Right lobe of liver (tissue), 4 donors: Measurements from ENCODE around the gene PELO.

Source experiments
- POLR2A ChIP-seq: fragments of 450-650 bp; IDR thresholded peaks from one replicate; pipeline ENCODE4 v1.6.1; 2017; ENCODE audit warnings: antibody characterized with exemption, mild to moderate bottlenecking
- TF ChIP-seq, protein P1 (sequence below), 4 donors: fragments of 200-600 bp in 3 of 4; fragments of 450-650 bp in 1 of 4; IDR thresholded peaks; one replicate each; pipeline versions ENCODE4 v1.5.1 to v1.8.0; 2016 to 2022; ENCODE audit warnings: antibody characterized with exemption in 4 of 4, mild to moderate bottlenecking in 2 of 4
- donor health status: DM: no; HTN: no; CAD: no.
- donor health status: DM: no; HTN: no; CAD: no.
- donor health status: DM: no; HTN: yes; CAD: no.

DNA sequence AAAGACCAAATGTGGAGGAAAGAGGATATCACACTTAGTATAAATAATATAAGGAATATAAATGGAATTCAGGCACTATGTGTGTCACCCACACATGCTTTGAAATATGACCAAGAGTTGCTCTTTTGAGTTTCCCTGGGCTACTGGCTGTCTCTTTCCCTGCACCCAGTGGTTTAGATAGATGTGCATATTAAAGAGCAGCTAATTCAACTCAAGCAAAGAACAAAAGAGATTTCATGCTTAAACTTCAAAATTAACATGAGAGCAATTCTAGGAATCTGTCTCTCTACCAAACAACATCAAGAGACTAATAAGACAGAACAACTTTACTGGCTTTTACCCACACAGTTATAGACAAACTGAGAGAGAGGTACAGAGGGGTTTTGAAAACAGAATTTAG, 38.0 kb upstream of the PELO start:
- TF ChIP-seq, protein P1, sequence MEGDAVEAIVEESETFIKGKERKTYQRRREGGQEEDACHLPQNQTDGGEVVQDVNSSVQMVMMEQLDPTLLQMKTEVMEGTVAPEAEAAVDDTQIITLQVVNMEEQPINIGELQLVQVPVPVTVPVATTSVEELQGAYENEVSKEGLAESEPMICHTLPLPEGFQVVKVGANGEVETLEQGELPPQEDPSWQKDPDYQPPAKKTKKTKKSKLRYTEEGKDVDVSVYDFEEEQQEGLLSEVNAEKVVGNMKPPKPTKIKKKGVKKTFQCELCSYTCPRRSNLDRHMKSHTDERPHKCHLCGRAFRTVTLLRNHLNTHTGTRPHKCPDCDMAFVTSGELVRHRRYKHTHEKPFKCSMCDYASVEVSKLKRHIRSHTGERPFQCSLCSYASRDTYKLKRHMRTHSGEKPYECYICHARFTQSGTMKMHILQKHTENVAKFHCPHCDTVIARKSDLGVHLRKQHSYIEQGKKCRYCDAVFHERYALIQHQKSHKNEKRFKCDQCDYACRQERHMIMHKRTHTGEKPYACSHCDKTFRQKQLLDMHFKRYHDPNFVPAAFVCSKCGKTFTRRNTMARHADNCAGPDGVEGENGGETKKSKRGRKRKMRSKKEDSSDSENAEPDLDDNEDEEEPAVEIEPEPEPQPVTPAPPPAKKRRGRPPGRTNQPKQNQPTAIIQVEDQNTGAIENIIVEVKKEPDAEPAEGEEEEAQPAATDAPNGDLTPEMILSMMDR (IDR thresholded peaks at IDR 0.05): no peak
- no peak for TF ChIP-seq POLR2A
